AG09309 (cell line): ENCODE measurements around the gene PPARA.
"Not testable (repeated sequence)": the region's sequence is repeated elsewhere in the genome, so short reads cannot be mapped to it uniquely, and the experiment has no call there.

Experiments used
- DNase-seq: peaks from one replicate; pipeline ENCODE4 v3.0.0-alpha.2; 2010; ENCODE audit warnings: low read depth
- H3K4me3 ChIP-seq: 2 replicates; pipeline ENCODE4 v1.5.1; 2011; ENCODE audit warnings: mild to moderate bottlenecking, low read depth, low read length, moderate library complexity; ENCODE audit not compliant: control insufficient read depth
- CTCF ChIP-seq: IDR thresholded peaks from 2 replicates; pipeline ENCODE4 v1.5.1; 2011; ENCODE audit warnings: mild to moderate bottlenecking, low read depth, low read length, inconsistent platforms; ENCODE audit not compliant: insufficient read depth, control insufficient read depth; ENCODE audit errors: missing control alignments

PPARA gene

GRCh38 chr22:46138058-46138797 is 12.1 kb upstream of the PPARA start:
- TF ChIP-seq CTCF: no peak
- DNase-seq: no peak

GRCh38 chr22:46139417-46139816 is 10.9 kb upstream of the PPARA start:
- DNase-seq, H3K4me3 ChIP-seq: not testable (repeated sequence)

More at GRCh38 chr22:46138058-46138797, 12.1 kb upstream of the PPARA start:
- no peak overlapping the region for H3K4me3 ChIP-seq

GRCh38 chr22:46139895-46140350 is 10.4 kb upstream of the PPARA start:
- H3K4me3 ChIP-seq: no peak overlapping the region
- DNase-seq: no peak
- no peak for TF ChIP-seq CTCF

GRCh38 chr22:46140989-46141928 is 9.1 kb upstream of the PPARA start:
- no peak for DNase-seq
- no peak for TF ChIP-seq CTCF
- H3K4me3 ChIP-seq: no peak overlapping the region

- no peak for DNase-seq
- H3K4me3 ChIP-seq: no peak overlapping the region
- no peak for TF ChIP-seq CTCF
Observed at GRCh38 chr22:46142548-46143490, 7.5 kb upstream of the PPARA start.

GRCh38 chr22:46143491-46144147 is 6.7 kb upstream of the PPARA start:
- DNase-seq: no peak
- no peak overlapping the region for H3K4me3 ChIP-seq
- TF ChIP-seq CTCF: no peak
